Psoas muscle (tissue), 8 donors: ENCODE results near the gene PARM1. TPM values are rescaled to one million over a fixed set of nuclear protein-coding genes. Genes with fewer than 3 reads are reported as not detected.

Source experiments
- ATAC-seq, 4 donors: fragments of 200-7000 bp; cut with Tn5 transposase; one replicate each; pipeline ENCODE4 v1.9.1; 2020; ENCODE audit warnings: moderate library complexity in 3 of 4, mild to moderate bottlenecking in 2 of 4
- DNase-seq, 2 donors: peaks; one replicate each; pipeline ENCODE4 v3.0.0-alpha.2; 2020
- H3K27ac ChIP-seq: fragments of 200-600 bp; one replicate; pipeline ENCODE4 v1.8.0; 2022
- H3K27me3 ChIP-seq, 3 donors: fragments of 200-600 bp in 1 of 3; one replicate each; pipeline versions ENCODE4 v1.6.1 to v1.8.0; 2013 to 2022; ENCODE audit warnings: low read length in 2 of 3, mild to moderate bottlenecking in 2 of 3, moderate library complexity in 1 of 3; ENCODE audit not compliant: insufficient read depth in 3 of 3
- H3K36me3 ChIP-seq, 2 donors: fragments of 200-600 bp in 1 of 2; one replicate each; pipeline versions ENCODE4 v1.6.1 to v1.8.0; 2013 to 2022; ENCODE audit warnings: low read depth in 1 of 2, mild to moderate bottlenecking in 1 of 2, moderate library complexity in 1 of 2; ENCODE audit not compliant: insufficient read depth in 1 of 2
- H3K4me1 ChIP-seq: fragments of 200-600 bp; one replicate; pipeline ENCODE4 v1.8.0; 2022
- H3K4me3 ChIP-seq: fragments of 200-600 bp; one replicate; pipeline ENCODE4 v1.8.0; 2022; ENCODE audit warnings: mild to moderate bottlenecking
- H3K9me3 ChIP-seq: fragments of 200-600 bp; one replicate; pipeline ENCODE4 v1.8.0; 2022
- WGBS, 3 donors: extraction: QIAGEN DNeasy Blood & Tissue Kit; methylation state at CpG; one replicate each; pipeline versions ENCODE4 v1.1.6 to v1.1.7; 2013; 5-methylcytosine and 5-hydroxymethylcytosine counted together
- intact Hi-C, 2 donors: fragments of 100-400 bp; cut with DNase I; formaldehyde crosslinking; loops; one replicate each; pipeline versions ENCODE4 v1.11.0 to v1.14.2; 2022
- polyA plus RNA-seq, 3 donors: library from polyadenylated mRNA; stranded (reverse); fragments of 200-250 nt; gene quantifications; one replicate each; pipeline ENCODE4 v1.2.3, GENCODE V29; 2013
- total RNA-seq, 4 donors: library from RNA; stranded (reverse); fragmentation: NEBNext Ultra II Directional in 2 of 4; extraction: Animal tissue kit (Norgen Biotek cat#: 25700) in 2 of 4; gene quantifications; one replicate each; pipeline versions ENCODE4 v1.2.1 to v1.2.4, GENCODE V29; 2021 to 2023
- TF ChIP-seq, protein P1 (sequence below): fragments of 200-600 bp; IDR thresholded peaks from one replicate; pipeline ENCODE4 v1.8.0; 2022; ENCODE audit warnings: antibody characterized with exemption
- donor health status: healthy with polysubstance abuse.
- donor health status: DM: no; HTN: no; CAD: no; lungs with moderate emphysema.
- donor health status: Bipolar disorder and iron deficiency.
- donor health status: healthy.
- donor health status: DM: yes; HTN: yes; CAD: no.
- donor health status: DM: no; HTN: no; CAD: no.
- donor health status: DM: no; HTN: no; CAD: no.
- donor health status: DM: yes; HTN: yes; CAD: no.

Gene PARM1
- total and polyA plus RNA-seq, 7 donors = 1.3 to 14.5 (median 5.2) TPM

DNA sequence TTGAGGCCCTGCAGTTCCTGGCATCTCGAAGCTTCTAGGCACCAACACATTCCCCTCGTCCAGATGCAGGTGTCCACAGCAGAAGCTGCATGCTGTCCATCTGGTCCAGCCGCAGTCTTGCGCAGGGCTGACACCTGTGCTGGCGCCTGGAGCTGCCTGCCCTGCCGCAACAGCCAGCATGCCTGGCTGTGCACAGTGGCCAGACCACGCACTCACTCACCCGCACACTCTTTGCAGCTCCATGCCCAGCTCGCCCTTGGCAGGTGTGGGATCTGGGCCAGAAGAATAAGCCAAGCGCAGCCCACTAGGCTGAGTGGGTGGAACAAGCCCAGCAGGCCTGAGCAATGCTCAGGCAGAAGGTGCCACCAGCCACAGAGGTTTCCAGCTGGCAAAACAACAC is 125.6 kb downstream of the PARM1 start:
- 61 to 73% (median 69%) methylated on average over 10 of the region's 10 CpGs for WGBS, 3 donors
- TF ChIP-seq, protein P1, sequence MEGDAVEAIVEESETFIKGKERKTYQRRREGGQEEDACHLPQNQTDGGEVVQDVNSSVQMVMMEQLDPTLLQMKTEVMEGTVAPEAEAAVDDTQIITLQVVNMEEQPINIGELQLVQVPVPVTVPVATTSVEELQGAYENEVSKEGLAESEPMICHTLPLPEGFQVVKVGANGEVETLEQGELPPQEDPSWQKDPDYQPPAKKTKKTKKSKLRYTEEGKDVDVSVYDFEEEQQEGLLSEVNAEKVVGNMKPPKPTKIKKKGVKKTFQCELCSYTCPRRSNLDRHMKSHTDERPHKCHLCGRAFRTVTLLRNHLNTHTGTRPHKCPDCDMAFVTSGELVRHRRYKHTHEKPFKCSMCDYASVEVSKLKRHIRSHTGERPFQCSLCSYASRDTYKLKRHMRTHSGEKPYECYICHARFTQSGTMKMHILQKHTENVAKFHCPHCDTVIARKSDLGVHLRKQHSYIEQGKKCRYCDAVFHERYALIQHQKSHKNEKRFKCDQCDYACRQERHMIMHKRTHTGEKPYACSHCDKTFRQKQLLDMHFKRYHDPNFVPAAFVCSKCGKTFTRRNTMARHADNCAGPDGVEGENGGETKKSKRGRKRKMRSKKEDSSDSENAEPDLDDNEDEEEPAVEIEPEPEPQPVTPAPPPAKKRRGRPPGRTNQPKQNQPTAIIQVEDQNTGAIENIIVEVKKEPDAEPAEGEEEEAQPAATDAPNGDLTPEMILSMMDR = no peak
- DNase-seq (no peak), ATAC-seq (no peak)
- no peak overlapping the region for H3K27ac ChIP-seq
- no peaks in the 10 kb centered on the region for H3K36me3 ChIP-seq
- H3K4me3 ChIP-seq = no peak overlapping the region
- H3K4me1 ChIP-seq = no peaks in the 10 kb centered on the region
- no peaks in the 10 kb centered on the region for H3K9me3 ChIP-seq
- intact Hi-C loops = no loop called here
- no peaks in the 10 kb centered on the region for H3K27me3 ChIP-seq

DNA sequence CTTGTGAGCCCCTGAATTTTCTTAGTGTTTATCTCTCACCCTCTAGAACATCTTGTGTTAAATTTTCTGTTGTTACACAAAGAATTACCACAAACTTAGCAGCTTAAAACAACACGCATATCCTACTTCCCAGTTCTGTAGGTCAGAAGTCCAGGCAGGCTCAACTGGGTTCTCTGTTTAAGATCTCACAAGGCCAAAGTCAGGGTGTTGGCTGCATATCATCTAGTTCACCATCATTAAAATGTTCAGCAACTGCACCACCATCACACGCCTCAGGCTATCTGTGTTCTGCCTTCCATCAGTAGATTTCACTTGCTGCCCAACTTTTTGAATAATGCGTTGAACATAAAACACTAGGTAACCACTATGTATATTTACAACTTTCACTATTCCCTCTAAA is 130.5 kb downstream of the PARM1 start:
- H3K4me1 ChIP-seq = no peaks in the 10 kb centered on the region
- intact Hi-C loops = no loop called here
- 96 to 98% (median 97%) methylated on average over 3 of the region's 3 CpGs for WGBS, 3 donors
- no peak overlapping the region for H3K4me3 ChIP-seq
- no peaks in the 10 kb centered on the region for H3K27me3 ChIP-seq
- TF ChIP-seq, protein P1 = no peak
- no peak overlapping the region for H3K27ac ChIP-seq
- no peaks in the 10 kb centered on the region for H3K9me3 ChIP-seq
- DNase-seq (no peak), ATAC-seq (no peak)
- no peaks in the 10 kb centered on the region for H3K36me3 ChIP-seq

DNA sequence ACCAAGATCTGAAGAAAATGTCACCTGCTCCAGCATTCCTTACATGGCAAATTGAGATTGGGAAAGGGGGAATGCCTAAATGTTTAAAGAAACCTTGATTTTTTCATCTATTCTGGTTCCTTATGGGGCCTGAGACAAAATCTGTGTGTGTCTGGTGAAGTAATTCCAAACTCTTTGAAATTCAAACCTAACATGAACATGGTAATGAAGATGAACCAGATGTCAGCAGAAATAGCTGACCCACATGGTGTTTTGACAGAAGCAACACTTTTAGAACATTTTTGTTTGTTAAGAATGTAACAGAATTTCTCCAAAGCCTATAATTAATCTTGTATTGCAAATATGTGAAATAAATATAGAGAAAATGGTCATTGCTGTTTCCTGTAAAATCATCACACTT is 133.0 kb downstream of the PARM1 start:
- no peak for ATAC-seq
- intact Hi-C loops = no loop called here
- TF ChIP-seq, protein P1 = no peak
- no peaks in the 10 kb centered on the region for H3K9me3 ChIP-seq
- H3K27ac ChIP-seq = no peak overlapping the region
- no peak for DNase-seq
- H3K36me3 ChIP-seq = no peaks in the 10 kb centered on the region
- no peak overlapping the region for H3K4me3 ChIP-seq
- no peaks in the 10 kb centered on the region for H3K4me1 ChIP-seq
- H3K27me3 ChIP-seq = no peaks in the 10 kb centered on the region

DNA sequence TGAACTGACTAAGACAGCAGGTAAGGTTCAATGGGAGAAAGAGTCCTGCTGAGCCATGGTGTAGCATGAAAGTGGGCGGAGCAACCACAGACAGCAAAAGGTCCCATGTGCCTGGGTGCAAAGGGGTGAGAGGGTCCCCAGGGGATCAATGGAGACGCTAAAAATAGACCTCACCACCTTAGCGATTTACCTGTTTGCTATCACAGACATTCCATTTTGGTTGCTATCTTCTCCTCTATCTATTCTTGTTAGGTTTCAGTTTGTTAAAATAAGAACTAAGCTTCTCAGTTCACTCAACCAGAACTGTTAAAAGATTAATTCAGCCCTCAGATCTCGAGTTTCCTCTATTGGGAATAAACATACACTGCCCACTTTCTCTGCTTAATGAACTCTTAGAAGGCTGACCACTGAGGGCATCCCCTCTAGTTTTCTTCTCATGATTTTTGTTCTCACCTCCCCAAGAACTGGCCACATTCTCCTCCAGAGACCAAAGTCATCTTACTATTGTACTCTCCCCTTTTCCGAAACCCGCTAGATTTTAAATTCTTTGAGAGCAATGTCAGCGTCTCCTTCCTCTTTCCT is 136.7 kb downstream of the PARM1 start:
- no peaks in the 10 kb centered on the region for H3K27me3 ChIP-seq
- intact Hi-C loops = no loop called here
- no peak for DNase-seq
- 78 to 81% (median 80%) methylated on average over 7 of the region's 7 CpGs for WGBS, 3 donors
- H3K9me3 ChIP-seq = no peaks in the 10 kb centered on the region
- H3K4me3 ChIP-seq = no peak overlapping the region
- ATAC-seq = no peak
- no peak overlapping the region for H3K27ac ChIP-seq
- H3K36me3 ChIP-seq = no peaks in the 10 kb centered on the region
- TF ChIP-seq, protein P1 = no peak
- H3K4me1 ChIP-seq = no peaks in the 10 kb centered on the region

DNA sequence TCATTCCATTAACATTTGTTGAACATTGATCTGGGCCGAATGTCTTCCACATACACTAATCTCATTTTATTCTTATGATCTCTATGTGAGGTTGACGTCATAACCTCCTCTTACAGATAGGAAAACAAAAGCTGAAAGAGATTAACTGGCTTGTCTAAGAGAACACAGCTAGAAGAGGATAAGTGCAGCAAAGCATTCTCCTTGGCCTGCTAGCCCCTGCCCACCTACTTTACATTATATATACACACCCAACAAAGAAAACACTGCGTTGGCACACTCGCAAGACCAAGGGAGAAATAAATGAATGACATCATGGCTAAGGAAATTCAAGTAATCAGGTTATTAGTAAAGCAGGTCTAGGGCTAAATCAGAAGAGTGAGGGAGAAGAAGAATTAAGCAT is 138.4 kb downstream of the PARM1 start:
- TF ChIP-seq, protein P1 = no peak
- H3K27ac ChIP-seq = no peak overlapping the region
- H3K4me1 ChIP-seq = no peaks in the 10 kb centered on the region
- no peaks in the 10 kb centered on the region for H3K27me3 ChIP-seq
- no peaks in the 10 kb centered on the region for H3K36me3 ChIP-seq
- ATAC-seq (no peak), DNase-seq (no peak)
- intact Hi-C loops = no loop called here
- no peaks in the 10 kb centered on the region for H3K9me3 ChIP-seq
- 61 to 73% (median 66%) methylated on average over 4 of the region's 4 CpGs for WGBS, 3 donors
- no peak overlapping the region for H3K4me3 ChIP-seq
